Astrocyte of the cerebellum (primary cell): Measurements from ENCODE around the gene GPR137C.

Experiments
- DNase-seq: peaks from one replicate; pipeline ENCODE4 v3.0.0-alpha.2; 2011; ENCODE audit warnings: low read depth
- H3K4me3 ChIP-seq: 2 replicates; pipeline ENCODE4 v1.5.1; 2011; ENCODE audit warnings: mild to moderate bottlenecking, low read depth, low read length, moderate library complexity
- CTCF ChIP-seq: IDR thresholded peaks from 2 replicates; pipeline ENCODE4 v1.5.1; 2012; ENCODE audit warnings: low read length, low read depth, moderate library complexity, mild to moderate bottlenecking; ENCODE audit errors: missing control alignments
- in situ Hi-C: cut with HindIII; loops from 2 replicates; pipeline ENCODE4 v1.10.0; 2017; ENCODE audit warnings: low sequenced_read_pairs

The GPR137C gene

GRCh38 chr14:52649511-52649910 is 96.9 kb downstream of the GPR137C start:
- TF ChIP-seq CTCF: no peak
- H3K4me3 ChIP-seq: no peak overlapping the region
- DNase-seq: no peak
- in situ Hi-C loops: no loop called here

- DNase-seq: no peak
- in situ Hi-C loops: no loop called here
Measured at GRCh38 chr14:52650774-52651173, 98.1 kb downstream of the GPR137C start.

GRCh38 chr14:52656905-52657304 is 104.3 kb downstream of the GPR137C start:
- in situ Hi-C loops: no loop called here
- H3K4me3 ChIP-seq: no peak overlapping the region
- DNase-seq: no peak
- no peak for TF ChIP-seq CTCF

More at GRCh38 chr14:52650774-52651173, 98.1 kb downstream of the GPR137C start:
- TF ChIP-seq CTCF: no peak
- H3K4me3 ChIP-seq: no peak overlapping the region

GRCh38 chr14:52660325-52660724 is 107.7 kb downstream of the GPR137C start:
- in situ Hi-C loops: no loop called here
- no peak for DNase-seq
- H3K4me3 ChIP-seq: no peak overlapping the region
- TF ChIP-seq CTCF: no peak

GRCh38 chr14:52660832-52661231 is 108.2 kb downstream of the GPR137C start:
- DNase-seq: no peak
- no peak overlapping the region for H3K4me3 ChIP-seq
- in situ Hi-C loops: no loop called here
- no peak for TF ChIP-seq CTCF

GRCh38 chr14:52661314-52661713 is 108.7 kb downstream of the GPR137C start:
- DNase-seq: no peak
- H3K4me3 ChIP-seq: no peak overlapping the region
- TF ChIP-seq CTCF: no peak
- in situ Hi-C loops: no loop called here

- in situ Hi-C loops: no loop called here
- TF ChIP-seq CTCF: no peak
- H3K4me3 ChIP-seq: no peak overlapping the region
- no peak for DNase-seq
Measured at GRCh38 chr14:52663850-52664249, 111.2 kb downstream of the GPR137C start.
